Measurements from ENCODE around the gene NONO. TPM values are rescaled to one million over a fixed set of nuclear protein-coding genes. Genes with fewer than 3 reads are reported as not detected.
A peak's percentile ranks its signal among the peaks of the same experiment; 100 is the strongest.

NONO gene, protein sequence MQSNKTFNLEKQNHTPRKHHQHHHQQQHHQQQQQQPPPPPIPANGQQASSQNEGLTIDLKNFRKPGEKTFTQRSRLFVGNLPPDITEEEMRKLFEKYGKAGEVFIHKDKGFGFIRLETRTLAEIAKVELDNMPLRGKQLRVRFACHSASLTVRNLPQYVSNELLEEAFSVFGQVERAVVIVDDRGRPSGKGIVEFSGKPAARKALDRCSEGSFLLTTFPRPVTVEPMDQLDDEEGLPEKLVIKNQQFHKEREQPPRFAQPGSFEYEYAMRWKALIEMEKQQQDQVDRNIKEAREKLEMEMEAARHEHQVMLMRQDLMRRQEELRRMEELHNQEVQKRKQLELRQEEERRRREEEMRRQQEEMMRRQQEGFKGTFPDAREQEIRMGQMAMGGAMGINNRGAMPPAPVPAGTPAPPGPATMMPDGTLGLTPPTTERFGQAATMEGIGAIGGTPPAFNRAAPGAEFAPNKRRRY
- 100 to 1,000 TPM in 3 of 4 donors, 10 to 100 TPM in 1; 70.0 to 494 (median 216) TPM for total RNA-seq

DNA sequence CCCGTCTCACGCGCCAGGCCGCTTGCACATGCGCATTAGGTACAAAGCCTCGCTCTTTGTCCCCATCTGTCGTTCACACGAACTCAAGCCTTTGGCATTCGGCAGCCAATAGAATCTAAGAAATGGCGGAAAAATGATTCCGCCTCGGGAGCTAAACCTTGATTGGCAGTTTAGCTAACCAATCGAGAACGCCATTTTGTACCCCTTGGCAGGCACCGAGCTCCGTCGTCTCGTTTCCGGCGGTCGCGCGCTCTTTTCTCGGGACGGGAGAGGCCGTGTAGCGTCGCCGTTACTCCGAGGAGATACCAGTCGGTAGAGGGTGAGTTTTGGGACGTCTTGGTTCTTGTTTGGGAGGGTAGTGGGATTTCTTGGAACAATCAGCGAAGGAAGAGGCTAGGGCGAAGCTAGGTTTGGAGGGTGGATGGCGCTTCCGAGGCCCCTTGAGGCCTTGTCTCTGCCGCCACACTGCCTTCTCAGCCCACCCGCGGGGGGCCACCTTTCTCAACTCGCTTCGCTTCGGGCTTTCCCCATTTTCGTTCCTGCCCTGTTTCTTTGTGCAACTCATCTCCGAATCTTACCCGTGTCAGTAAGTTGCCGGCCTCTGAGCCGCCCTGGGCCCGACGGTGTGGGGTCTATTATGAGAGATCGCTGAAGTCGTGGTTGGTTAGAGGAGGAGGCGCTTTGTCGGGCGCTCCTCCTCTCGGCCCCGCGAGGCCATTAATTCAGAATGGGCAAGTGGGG lies at the start of gene NONO:
TSS of gene NONO (plus strand) at position 233 of the 741 bp plus-strand sequence. CDS start 7,003 bp downstream, outside the sequence.
- Histone ChIP-seq H3K27ac (peak within 1 kb of the TSS; percentile 81 to 89), H3K27me3 (no peaks in the 10 kb centered on the region), H3K4me1 (no peaks in the 10 kb centered on the region), H3K36me3 (no peaks in the 10 kb centered on the region), H3K9me3 (no peaks in the 10 kb centered on the region), H3K4me3 (peak within 1 kb of the TSS; percentile 50 to 56)
- intact Hi-C loops (cut with DNase I; ENCODE audit: low total_unique reads), result no loop called here
- TF ChIP-seq POLR2A (IDR thresholded peaks at IDR 0.05) (peak; percentile 46 to 65), CTCF (IDR thresholded peaks at IDR 0.05) (peak in 1 of 4 experiments; percentile 15)
- DNase-seq, result peak; percentile 79 to 93

DNA sequence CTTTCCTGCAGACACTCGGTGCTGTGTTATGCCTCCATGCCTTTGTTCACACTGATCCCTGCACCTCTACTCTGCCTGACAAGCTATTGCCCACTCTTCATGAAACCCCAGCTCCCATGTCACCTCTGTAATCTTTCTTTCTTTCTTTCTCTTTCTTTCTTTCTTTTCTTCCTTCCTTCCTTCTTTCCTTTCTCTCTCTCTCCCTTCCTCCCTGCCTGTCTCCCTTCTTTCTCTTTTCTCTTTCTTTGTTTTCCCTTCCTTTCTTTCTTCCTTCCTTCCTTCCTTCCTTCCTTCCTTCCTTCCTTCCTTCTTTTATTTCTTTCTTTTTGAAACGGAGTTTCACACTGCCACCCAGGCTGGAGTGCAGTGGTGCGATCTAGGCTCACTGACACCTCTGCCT lies 48.0 kb upstream of the NONO start:
- Histone ChIP-seq H3K36me3 (no peaks in the 10 kb centered on the region), H3K27ac (no peak overlapping the region), H3K9me3 (no peaks in the 10 kb centered on the region), H3K4me1 (no peaks in the 10 kb centered on the region), H3K27me3 (no peaks in the 10 kb centered on the region), H3K4me3 (no peak overlapping the region)
- TF ChIP-seq POLR2A (IDR thresholded peaks at IDR 0.05), result no peak
- no peak for TF ChIP-seq CTCF (IDR thresholded peaks at IDR 0.05)
- intact Hi-C loops (cut with DNase I; ENCODE audit: low total_unique reads), result no loop called here
- no peak for DNase-seq

DNA sequence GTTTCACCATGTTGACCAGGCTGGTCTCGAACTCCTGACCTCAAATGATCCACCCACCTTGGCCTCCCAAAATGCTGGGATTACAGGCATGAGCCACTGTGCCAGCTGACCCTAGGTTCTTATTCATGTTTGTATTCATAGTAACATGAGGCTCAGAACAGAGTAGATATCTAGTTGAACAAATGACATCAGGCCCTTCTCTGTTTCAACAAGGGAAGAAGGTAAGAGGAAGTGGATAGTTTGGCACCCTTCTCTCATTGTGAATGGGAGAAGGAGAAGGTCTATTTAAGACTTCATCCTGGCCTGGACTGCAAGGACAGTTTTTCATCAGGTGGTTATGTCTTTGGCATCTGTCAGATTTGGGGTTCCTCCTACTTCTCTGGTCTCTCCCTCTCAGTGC lies 46.6 kb upstream of the NONO start:
- no peak overlapping the region for H3K27ac ChIP-seq
- H3K4me3 ChIP-seq, result no peak overlapping the region
- TF ChIP-seq CTCF (IDR thresholded peaks at IDR 0.05), result no peak
- no peak for TF ChIP-seq POLR2A (IDR thresholded peaks at IDR 0.05)
- no peaks in the 10 kb centered on the region for H3K4me1 ChIP-seq
- no peaks in the 10 kb centered on the region for H3K36me3 ChIP-seq
- no peaks in the 10 kb centered on the region for H3K9me3 ChIP-seq
- no peaks in the 10 kb centered on the region for H3K27me3 ChIP-seq
- DNase-seq, result no peak
- intact Hi-C loops (cut with DNase I; ENCODE audit: low total_unique reads), result no loop called here

GRCh38 chrX:71239781-71240180 lies 43.7 kb upstream of the NONO start:
- no peak overlapping the region for H3K27ac ChIP-seq
- no peaks in the 10 kb centered on the region for H3K9me3 ChIP-seq
- intact Hi-C loops (cut with DNase I; ENCODE audit: low total_unique reads), result no loop called here
- H3K27me3 ChIP-seq, result no peaks in the 10 kb centered on the region
- no peaks in the 10 kb centered on the region for H3K4me1 ChIP-seq
- DNase-seq, result no peak
- no peaks in the 10 kb centered on the region for H3K36me3 ChIP-seq
- H3K4me3 ChIP-seq, result no peak overlapping the region
- no peak for TF ChIP-seq POLR2A (IDR thresholded peaks at IDR 0.05)
- TF ChIP-seq CTCF (IDR thresholded peaks at IDR 0.05), result no peak

GRCh38 chrX:71241301-71241700 lies 42.1 kb upstream of the NONO start:
- TF ChIP-seq POLR2A (IDR thresholded peaks at IDR 0.05) (no peak), CTCF (IDR thresholded peaks at IDR 0.05) (no peak)
- Histone ChIP-seq H3K4me3 (no peak overlapping the region), H3K27me3 (no peaks in the 10 kb centered on the region), H3K36me3 (no peaks in the 10 kb centered on the region), H3K4me1 (no peaks in the 10 kb centered on the region), H3K9me3 (no peaks in the 10 kb centered on the region), H3K27ac (no peak overlapping the region)
- DNase-seq, result no peak
- intact Hi-C loops (cut with DNase I; ENCODE audit: low total_unique reads), result no loop called here
